Thyroid gland (tissue), 4 donors: Measurements from ENCODE around the gene FHIT. TPM values are rescaled to one million over a fixed set of nuclear protein-coding genes. Genes with fewer than 3 reads are reported as not detected.

Source experiments
- DNase-seq, 2 donors: peaks; one replicate each; pipeline ENCODE4 v3.0.0-alpha.2; 2019
- H3K27ac ChIP-seq, 3 donors: fragments of 200-600 bp; sonication (generic); 1 replicate in 2 of 3; 2 replicates in 1 of 3; pipeline ENCODE4 v1.5.1; 2016 to 2019; ENCODE audit warnings: mild to moderate bottlenecking in 1 of 3, moderate library complexity in 1 of 3
- H3K27me3 ChIP-seq: fragments of 200-600 bp; sonication (generic); one replicate; pipeline ENCODE4 v1.5.1; 2019
- H3K36me3 ChIP-seq, 2 donors: fragments of 200-600 bp; sonication (generic); one replicate each; pipeline ENCODE4 v1.5.1; 2016 to 2019
- H3K4me1 ChIP-seq, 2 donors: fragments of 200-600 bp; sonication (generic); one replicate each; pipeline ENCODE4 v1.5.1; 2017 to 2019
- H3K4me3 ChIP-seq, 3 donors: fragments of 200-600 bp; sonication (generic); replicated peaks in 1 of 3; 1 replicate in 2 of 3; 2 replicates in 1 of 3; pipeline ENCODE4 v1.5.1; 2016; ENCODE audit warnings: mild to moderate bottlenecking in 1 of 3
- H3K9me3 ChIP-seq: fragments of 200-600 bp; sonication (generic); one replicate; pipeline ENCODE4 v1.5.1; 2017
- POLR2A ChIP-seq, 2 donors: fragments of 450-650 bp; IDR thresholded peaks; one replicate each; pipeline ENCODE4 v1.6.1; 2017; ENCODE audit warnings: antibody characterized with exemption in 2 of 2, mild to moderate bottlenecking in 2 of 2, moderate library complexity in 1 of 2
- WGBS, 2 donors: methylation state at CpG; one replicate each; pipeline ENCODE4 v1.1.5; 2017; 5-methylcytosine and 5-hydroxymethylcytosine counted together
- intact Hi-C: fragments of 100-400 bp; cut with DNase I; formaldehyde crosslinking; loops from one replicate; pipeline ENCODE4 v1.15.1; 2023
- total RNA-seq, 4 donors: library from RNA; depleted of rRNA; stranded (reverse); fragments of >200 nt; gene quantifications; one replicate each; pipeline ENCODE4 v1.2.3, GENCODE V29; 2016
- TF ChIP-seq, protein P1 (sequence below), 6 experiments: fragments of 200-600 bp in 3 of 6; fragments of 450-650 bp in 3 of 6; sonication (generic) in 3 of 6; IDR thresholded peaks; one replicate each; pipeline ENCODE4 v1.5.1; 2016 to 2019; ENCODE audit warnings: antibody characterized with exemption in 6 of 6, mild to moderate bottlenecking in 2 of 6, inconsistent platforms in 1 of 6, moderate library complexity in 1 of 6

The FHIT gene
- 10 to 100 TPM; 12.2 to 18.9 (median 16.2) TPM for total RNA-seq

GRCh38 chr3:61251174-61251972 lies at the start of gene FHIT:
TSS of gene FHIT (minus strand) at chr3:61251452.
- H3K27ac ChIP-seq, result peak within 1 kb of the TSS; percentile 20 to 80 (median 60)
- no peaks in the 10 kb centered on the region for H3K9me3 ChIP-seq
- H3K36me3 ChIP-seq, result no peaks in the 10 kb centered on the region
- DNase-seq, result peak; percentile 97
- H3K4me3 ChIP-seq, result peak within 1 kb of the TSS; percentile 15 to 70 (median 61)
- TF ChIP-seq POLR2A (IDR thresholded peaks at IDR 0.05), result peak in 1 of 2 donors; percentile 65
- TF ChIP-seq, protein P1, sequence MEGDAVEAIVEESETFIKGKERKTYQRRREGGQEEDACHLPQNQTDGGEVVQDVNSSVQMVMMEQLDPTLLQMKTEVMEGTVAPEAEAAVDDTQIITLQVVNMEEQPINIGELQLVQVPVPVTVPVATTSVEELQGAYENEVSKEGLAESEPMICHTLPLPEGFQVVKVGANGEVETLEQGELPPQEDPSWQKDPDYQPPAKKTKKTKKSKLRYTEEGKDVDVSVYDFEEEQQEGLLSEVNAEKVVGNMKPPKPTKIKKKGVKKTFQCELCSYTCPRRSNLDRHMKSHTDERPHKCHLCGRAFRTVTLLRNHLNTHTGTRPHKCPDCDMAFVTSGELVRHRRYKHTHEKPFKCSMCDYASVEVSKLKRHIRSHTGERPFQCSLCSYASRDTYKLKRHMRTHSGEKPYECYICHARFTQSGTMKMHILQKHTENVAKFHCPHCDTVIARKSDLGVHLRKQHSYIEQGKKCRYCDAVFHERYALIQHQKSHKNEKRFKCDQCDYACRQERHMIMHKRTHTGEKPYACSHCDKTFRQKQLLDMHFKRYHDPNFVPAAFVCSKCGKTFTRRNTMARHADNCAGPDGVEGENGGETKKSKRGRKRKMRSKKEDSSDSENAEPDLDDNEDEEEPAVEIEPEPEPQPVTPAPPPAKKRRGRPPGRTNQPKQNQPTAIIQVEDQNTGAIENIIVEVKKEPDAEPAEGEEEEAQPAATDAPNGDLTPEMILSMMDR (IDR thresholded peaks at IDR 0.05), result peak in 1 of 6 experiments; percentile 15
- H3K27me3 ChIP-seq, result no peaks in the 10 kb centered on the region
- 1 to 3% methylated on average over 18 to 28 of the region's 41 CpGs for WGBS, 2 donors
- H3K4me1 ChIP-seq, result peaks cover 7 to 13% of the 10 kb centered on the region in 2 donors
- intact Hi-C loops, result no loop called here

- intact Hi-C loops, result no loop called here
- H3K9me3 ChIP-seq, result no peaks in the 10 kb centered on the region
- no peak overlapping the region for H3K27ac ChIP-seq
- no peak for TF ChIP-seq POLR2A (IDR thresholded peaks at IDR 0.05)
- TF ChIP-seq, protein P1 (IDR thresholded peaks at IDR 0.05), result no peak
- DNase-seq, result peak in 1 of 2 donors; percentile 6
- H3K27me3 ChIP-seq, result no peaks in the 10 kb centered on the region
- peaks cover 0 to 6% of the 10 kb centered on the region in 2 donors for H3K4me1 ChIP-seq
- WGBS, 2 donors, result 26 to 30% methylated on average over 2 of the region's 2 CpGs
- no peak overlapping the region for H3K4me3 ChIP-seq
- no peaks in the 10 kb centered on the region for H3K36me3 ChIP-seq
These were observed 49.5 kb upstream of the FHIT start for GRCh38 chr3:61300786-61301185.

GRCh38 chr3:61300006-61300380 lies 48.7 kb upstream of the FHIT start:
- Histone ChIP-seq H3K9me3 (no peaks in the 10 kb centered on the region), H3K36me3 (no peaks in the 10 kb centered on the region), H3K27ac (no peak overlapping the region), H3K4me1 (peaks cover 0 to 6% of the 10 kb centered on the region in 2 donors), H3K27me3 (no peaks in the 10 kb centered on the region), H3K4me3 (no peak overlapping the region)
- WGBS, 2 donors, result 83 to 90% methylated on average over 4 of the region's 4 CpGs
- no peak for DNase-seq
- intact Hi-C loops, result no loop called here
- no peak for TF ChIP-seq POLR2A (IDR thresholded peaks at IDR 0.05)
- TF ChIP-seq, protein P1 (IDR thresholded peaks at IDR 0.05), result no peak

DNA sequence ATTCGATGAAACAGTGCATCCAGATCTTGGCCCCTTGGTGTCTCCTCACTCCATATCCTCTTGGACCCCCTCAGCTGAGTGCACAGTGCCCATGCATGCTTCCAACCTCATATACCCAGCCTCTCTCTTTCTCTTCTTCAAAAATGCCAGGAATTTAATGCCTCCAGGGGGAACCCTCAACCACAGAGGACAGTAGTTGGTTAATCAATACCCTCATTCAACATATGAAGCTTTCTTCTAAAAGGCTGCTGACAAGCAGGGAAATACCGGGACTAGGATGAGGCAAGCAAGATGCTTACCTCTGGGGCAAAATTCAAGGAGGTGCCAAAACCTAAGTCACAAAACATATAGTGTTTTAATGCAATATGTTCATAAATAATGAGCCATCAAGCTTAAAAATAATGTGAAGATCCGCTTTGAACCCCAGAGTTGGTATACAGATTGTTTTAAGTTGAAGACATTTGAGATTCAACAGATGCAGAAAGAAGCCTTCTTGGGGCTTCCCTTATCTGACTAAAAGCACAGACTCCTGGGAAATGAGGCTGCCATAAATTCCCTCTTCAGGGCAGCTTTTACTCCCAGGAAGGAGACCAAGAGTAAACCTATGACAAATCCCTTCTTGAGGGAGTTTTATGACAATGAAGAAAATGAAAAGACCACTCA lies 48.2 kb upstream of the FHIT start:
- H3K27ac ChIP-seq, result no peak overlapping the region
- H3K4me1 ChIP-seq, result peaks cover 0 to 6% of the 10 kb centered on the region in 2 donors

More for the DNA sequence above, 48.2 kb upstream of the FHIT start:
- Histone ChIP-seq H3K36me3 (no peaks in the 10 kb centered on the region), H3K4me3 (no peak overlapping the region), H3K9me3 (no peaks in the 10 kb centered on the region), H3K27me3 (no peaks in the 10 kb centered on the region)
- intact Hi-C loops, result no loop called here
- TF ChIP-seq, protein P1 (IDR thresholded peaks at IDR 0.05), result no peak
- TF ChIP-seq POLR2A (IDR thresholded peaks at IDR 0.05), result no peak
- DNase-seq, result no peak
- WGBS, 2 donors, result 86 to 92% methylated on average over 3 of the region's 3 CpGs
